ENCODE data around the gene SYS1. TPM values are rescaled to one million over a fixed set of nuclear protein-coding genes. Genes with fewer than 3 reads are reported as not detected.
A peak's percentile ranks its signal among the peaks of the same experiment; 100 is the strongest.

Gene SYS1
- polyA plus RNA-seq, 4 donors, result 13.6 to 40.3 (median 26.9) TPM

- Histone ChIP-seq H3K4me1 (ENCODE audit: control insufficient read depth in 3 of 3, insufficient read depth in 2 of 3, low read depth in 1 of 3, low read length in 2 of 3) (peaks cover 0 to 24% (median 1%) of the 10 kb centered on the region in 3 donors), H3K4me3 (ENCODE audit: low read depth in 1 of 3, low read length in 3 of 3) (no peak overlapping the region), H3K9me3 (ENCODE audit: control insufficient read depth in 2 of 2, insufficient read depth in 1 of 2, low read depth in 1 of 2, low read length in 1 of 2) (no peaks in the 10 kb centered on the region), H3K27me3 (ENCODE audit: control insufficient read depth in 3 of 3, insufficient read depth in 3 of 3, low read length in 3 of 3) (no peaks in the 10 kb centered on the region), H3K36me3 (ENCODE audit: control insufficient read depth in 3 of 3, insufficient read depth in 2 of 3, low read depth in 1 of 3, low read length in 3 of 3) (peaks cover 4 to 27% (median 13%) of the 10 kb centered on the region in 3 donors), H3K27ac (ENCODE audit: low read depth in 1 of 3, low read length in 2 of 3) (no peak overlapping the region)
- WGBS, 3 donors, result 84 to 93% (median 88%) methylated on average over 1 of the region's 1 CpG
- no peak for DNase-seq
- no peak for FAIRE-seq
Measured at GRCh38 chr20:45366192-45366591, 3.2 kb downstream of the SYS1 start.

- Histone ChIP-seq H3K4me3 (ENCODE audit: low read depth in 1 of 3, low read length in 3 of 3) (no peak overlapping the region), H3K36me3 (ENCODE audit: control insufficient read depth in 3 of 3, insufficient read depth in 2 of 3, low read depth in 1 of 3, low read length in 3 of 3) (peaks cover 4 to 27% (median 13%) of the 10 kb centered on the region in 3 donors), H3K4me1 (ENCODE audit: control insufficient read depth in 3 of 3, insufficient read depth in 2 of 3, low read depth in 1 of 3, low read length in 2 of 3) (peaks cover 0 to 23% (median 3%) of the 10 kb centered on the region in 3 donors), H3K27ac (ENCODE audit: low read depth in 1 of 3, low read length in 2 of 3) (no peak overlapping the region), H3K9me3 (ENCODE audit: control insufficient read depth in 2 of 2, insufficient read depth in 1 of 2, low read depth in 1 of 2, low read length in 1 of 2) (no peaks in the 10 kb centered on the region), H3K27me3 (ENCODE audit: control insufficient read depth in 3 of 3, insufficient read depth in 3 of 3, low read length in 3 of 3) (no peaks in the 10 kb centered on the region)
- WGBS, 3 donors, result 86 to 92% (median 89%) methylated on average over 11 of the region's 11 CpGs
- FAIRE-seq, result no peak
- no peak for DNase-seq
Measured at GRCh38 chr20:45366631-45367030, 3.7 kb downstream of the SYS1 start.

- Histone ChIP-seq H3K27me3 (ENCODE audit: control insufficient read depth in 3 of 3, insufficient read depth in 3 of 3, low read length in 3 of 3) (no peaks in the 10 kb centered on the region), H3K27ac (ENCODE audit: low read depth in 1 of 3, low read length in 2 of 3) (no peak overlapping the region), H3K4me3 (ENCODE audit: low read depth in 1 of 3, low read length in 3 of 3) (no peak overlapping the region), H3K4me1 (ENCODE audit: control insufficient read depth in 3 of 3, insufficient read depth in 2 of 3, low read depth in 1 of 3, low read length in 2 of 3) (peaks cover under 1 to 18% (median 3%) of the 10 kb centered on the region in 3 donors), H3K36me3 (ENCODE audit: control insufficient read depth in 3 of 3, insufficient read depth in 2 of 3, low read depth in 1 of 3, low read length in 3 of 3) (peaks cover 4 to 27% (median 13%) of the 10 kb centered on the region in 3 donors), H3K9me3 (ENCODE audit: control insufficient read depth in 2 of 2, insufficient read depth in 1 of 2, low read depth in 1 of 2, low read length in 1 of 2) (no peaks in the 10 kb centered on the region)
- DNase-seq, result no peak
- FAIRE-seq, result no peak
Measured at GRCh38 chr20:45367126-45367525, 4.2 kb downstream of the SYS1 start.

- peak in 1 of 2 donors; percentile 45 for DNase-seq
- FAIRE-seq, result no peak
- peak overlapping the region in 2 of 3 donors; percentile 10 to 24 for H3K27ac ChIP-seq (ENCODE audit: low read depth in 1 of 3, low read length in 2 of 3)
- no peak overlapping the region for H3K4me3 ChIP-seq (ENCODE audit: low read depth in 1 of 3, low read length in 3 of 3)
- peaks cover 3 to 21% (median 7%) of the 10 kb centered on the region in 3 donors for H3K4me1 ChIP-seq (ENCODE audit: control insufficient read depth in 3 of 3, insufficient read depth in 2 of 3, low read depth in 1 of 3, low read length in 2 of 3)
- H3K36me3 ChIP-seq (ENCODE audit: control insufficient read depth in 3 of 3, insufficient read depth in 2 of 3, low read depth in 1 of 3, low read length in 3 of 3), result peaks cover 4 to 30% (median 13%) of the 10 kb centered on the region in 3 donors
- H3K9me3 ChIP-seq (ENCODE audit: control insufficient read depth in 2 of 2, insufficient read depth in 1 of 2, low read depth in 1 of 2, low read length in 1 of 2), result no peaks in the 10 kb centered on the region
- WGBS, 3 donors, result 63 to 91% (median 71%) methylated on average over 6 of the region's 6 CpGs
- H3K27me3 ChIP-seq (ENCODE audit: control insufficient read depth in 3 of 3, insufficient read depth in 3 of 3, low read length in 3 of 3), result no peaks in the 10 kb centered on the region
Measured at GRCh38 chr20:45368221-45368980, 5.4 kb downstream of the SYS1 start.

DNA sequence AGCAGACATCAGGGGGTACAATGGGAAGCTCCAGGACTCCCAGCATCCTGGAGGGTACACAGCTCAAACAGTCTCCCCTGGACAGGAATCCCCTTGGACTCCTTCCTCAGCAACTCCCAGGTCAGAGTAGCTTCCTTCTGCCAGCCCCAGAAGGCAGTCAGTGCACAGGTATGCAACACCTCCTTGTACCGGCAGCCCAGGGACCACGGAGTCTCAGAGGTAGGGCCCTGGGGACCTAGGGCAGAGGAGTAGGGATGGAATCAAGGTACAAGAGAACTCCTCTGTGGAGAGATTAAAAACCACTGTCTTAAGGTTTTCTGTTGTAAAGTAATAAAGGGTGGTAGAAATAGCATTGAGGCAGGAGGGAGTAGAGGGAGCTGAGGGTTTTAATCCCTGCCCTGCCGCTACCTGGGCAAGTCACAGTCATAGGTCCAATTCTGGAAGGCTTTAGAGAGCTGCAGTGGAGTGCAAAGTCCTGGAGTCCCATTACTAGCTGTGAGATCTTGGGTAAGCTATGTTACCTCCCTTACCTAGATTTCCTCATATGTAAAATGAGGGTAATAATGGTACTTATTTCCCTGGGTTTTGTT, 7.7 kb downstream of the SYS1 start:
- Histone ChIP-seq H3K36me3 (ENCODE audit: control insufficient read depth in 3 of 3, insufficient read depth in 2 of 3, low read depth in 1 of 3, low read length in 3 of 3) (peaks cover 7 to 28% (median 11%) of the 10 kb centered on the region in 3 donors), H3K4me1 (ENCODE audit: control insufficient read depth in 3 of 3, insufficient read depth in 2 of 3, low read depth in 1 of 3, low read length in 2 of 3) (peaks cover 3 to 15% (median 7%) of the 10 kb centered on the region in 3 donors), H3K9me3 (ENCODE audit: control insufficient read depth in 2 of 2, insufficient read depth in 1 of 2, low read depth in 1 of 2, low read length in 1 of 2) (no peaks in the 10 kb centered on the region), H3K4me3 (ENCODE audit: low read depth in 1 of 3, low read length in 3 of 3) (no peak overlapping the region), H3K27me3 (ENCODE audit: control insufficient read depth in 3 of 3, insufficient read depth in 3 of 3, low read length in 3 of 3) (no peaks in the 10 kb centered on the region), H3K27ac (ENCODE audit: low read depth in 1 of 3, low read length in 2 of 3) (peak overlapping the region; percentile 25 to 70 (median 59))
- WGBS, 3 donors, result 43 to 69% (median 44%) methylated on average over 3 of the region's 3 CpGs
- peak; percentile 85 to 86 for DNase-seq
- no peak for FAIRE-seq

DNA sequence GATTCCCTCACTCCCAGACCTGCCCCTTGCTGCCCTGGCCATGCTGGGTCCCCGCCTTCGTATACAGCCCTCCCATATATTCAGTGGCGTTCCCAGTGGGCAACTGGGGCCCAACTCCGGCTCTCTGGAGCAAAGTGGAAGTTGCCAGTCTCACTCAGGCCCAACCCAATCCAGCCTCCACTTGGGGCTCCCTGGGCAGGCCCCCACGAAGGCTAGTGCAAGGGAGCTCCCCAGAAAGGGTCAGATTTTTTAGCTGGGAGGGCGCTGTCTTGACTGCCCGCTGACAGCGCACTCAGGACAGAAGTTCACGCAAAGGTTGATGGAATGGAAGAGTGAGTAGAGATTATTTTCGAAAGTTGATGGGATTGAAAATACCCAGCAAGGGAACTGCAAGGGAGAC, 9.3 kb downstream of the SYS1 start:
- peaks cover 3 to 25% (median 7%) of the 10 kb centered on the region in 3 donors for H3K4me1 ChIP-seq (ENCODE audit: control insufficient read depth in 3 of 3, insufficient read depth in 2 of 3, low read depth in 1 of 3, low read length in 2 of 3)
- no peaks in the 10 kb centered on the region for H3K27me3 ChIP-seq (ENCODE audit: control insufficient read depth in 3 of 3, insufficient read depth in 3 of 3, low read length in 3 of 3)
- H3K36me3 ChIP-seq (ENCODE audit: control insufficient read depth in 3 of 3, insufficient read depth in 2 of 3, low read depth in 1 of 3, low read length in 3 of 3), result peaks cover 3 to 18% (median 3%) of the 10 kb centered on the region in 3 donors
- DNase-seq (no peak), FAIRE-seq (no peak)
- no peak overlapping the region for H3K4me3 ChIP-seq (ENCODE audit: low read depth in 1 of 3, low read length in 3 of 3)
- no peak overlapping the region for H3K27ac ChIP-seq (ENCODE audit: low read depth in 1 of 3, low read length in 2 of 3)
- H3K9me3 ChIP-seq (ENCODE audit: control insufficient read depth in 2 of 2, insufficient read depth in 1 of 2, low read depth in 1 of 2, low read length in 1 of 2), result no peaks in the 10 kb centered on the region
- 79 to 92% (median 90%) methylated on average over 10 of the region's 10 CpGs for WGBS, 3 donors

DNA sequence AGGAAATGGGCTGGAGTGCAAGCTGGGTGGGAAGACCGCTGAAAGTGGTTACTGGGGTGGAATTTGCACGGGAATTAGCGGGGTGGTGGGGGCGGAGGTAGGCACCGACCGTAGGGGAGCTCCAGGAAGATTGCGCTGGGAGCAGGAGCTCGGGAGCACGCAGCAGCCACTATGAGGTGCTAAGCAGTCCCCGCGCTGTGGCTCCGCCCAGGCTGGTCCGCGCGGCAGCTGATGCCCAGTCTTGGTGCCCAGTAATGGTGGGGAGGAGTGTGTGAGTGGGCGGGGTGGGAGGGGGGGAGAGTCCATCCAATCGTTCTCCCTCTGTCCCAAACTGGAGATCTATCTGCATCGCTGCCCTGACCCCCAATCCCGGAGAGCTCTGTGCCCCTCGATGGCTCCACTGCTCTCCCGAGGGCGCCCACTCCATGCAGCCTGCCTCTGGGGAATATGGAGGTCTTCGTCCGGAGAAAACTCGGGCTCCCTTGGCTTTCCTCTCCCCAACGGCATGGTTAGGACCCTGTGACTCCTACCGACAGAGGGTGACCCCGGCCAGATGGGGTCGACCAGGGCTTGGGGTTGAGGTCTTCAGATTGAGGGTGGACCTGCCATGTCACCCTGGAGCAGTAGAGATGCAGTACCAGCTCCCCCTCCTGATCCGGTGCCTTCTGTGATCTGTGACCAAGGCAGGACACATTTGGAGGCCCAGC, 9.8 kb downstream of the SYS1 start:
- Histone ChIP-seq H3K27me3 (ENCODE audit: control insufficient read depth in 3 of 3, insufficient read depth in 3 of 3, low read length in 3 of 3) (no peaks in the 10 kb centered on the region), H3K9me3 (ENCODE audit: control insufficient read depth in 2 of 2, insufficient read depth in 1 of 2, low read depth in 1 of 2, low read length in 1 of 2) (no peaks in the 10 kb centered on the region), H3K27ac (ENCODE audit: low read depth in 1 of 3, low read length in 2 of 3) (peak overlapping the region in 2 of 3 donors; percentile 78 to 85), H3K4me3 (ENCODE audit: low read depth in 1 of 3, low read length in 3 of 3) (peak overlapping the region in 2 of 3 donors; percentile 47 to 51), H3K36me3 (ENCODE audit: control insufficient read depth in 3 of 3, insufficient read depth in 2 of 3, low read depth in 1 of 3, low read length in 3 of 3) (peaks cover 2 to 13% (median 3%) of the 10 kb centered on the region in 3 donors), H3K4me1 (ENCODE audit: control insufficient read depth in 3 of 3, insufficient read depth in 2 of 3, low read depth in 1 of 3, low read length in 2 of 3) (peaks cover 3 to 28% (median 7%) of the 10 kb centered on the region in 3 donors)
- FAIRE-seq (no peak), DNase-seq (no peak)
- WGBS, 3 donors, result 36 to 49% (median 47%) methylated on average over 27 to 30 of the region's 30 CpGs

GRCh38 chr20:45373353-45374100, 10.6 kb downstream of the SYS1 start:
- peak overlapping the region; percentile 26 to 51 (median 47) for H3K4me3 ChIP-seq (ENCODE audit: low read depth in 1 of 3, low read length in 3 of 3)
- H3K27me3 ChIP-seq (ENCODE audit: control insufficient read depth in 3 of 3, insufficient read depth in 3 of 3, low read length in 3 of 3), result no peaks in the 10 kb centered on the region
- no peak for FAIRE-seq
- H3K9me3 ChIP-seq (ENCODE audit: control insufficient read depth in 2 of 2, insufficient read depth in 1 of 2, low read depth in 1 of 2, low read length in 1 of 2), result no peaks in the 10 kb centered on the region
- H3K27ac ChIP-seq (ENCODE audit: low read depth in 1 of 3, low read length in 2 of 3), result peak overlapping the region; percentile 62 to 85 (median 78)
- WGBS, 3 donors, result 1 to 4% (median 3%) methylated on average over 38 of the region's 38 CpGs
- H3K36me3 ChIP-seq (ENCODE audit: control insufficient read depth in 3 of 3, insufficient read depth in 2 of 3, low read depth in 1 of 3, low read length in 3 of 3), result peaks cover 0 to 10% (median 3%) of the 10 kb centered on the region in 3 donors
- peak; percentile 91 to 95 for DNase-seq
- peaks cover 3 to 28% (median 7%) of the 10 kb centered on the region in 3 donors for H3K4me1 ChIP-seq (ENCODE audit: control insufficient read depth in 3 of 3, insufficient read depth in 2 of 3, low read depth in 1 of 3, low read length in 2 of 3)

Data from small intestine (tissue), 7 donors.